Esophagus muscularis mucosa (tissue), 4 donors: Measurements from ENCODE around the gene HCRT. TPM values are rescaled to one million over a fixed set of nuclear protein-coding genes. Genes with fewer than 3 reads are reported as not detected.

Source experiments
- DNase-seq: peaks from one replicate; pipeline ENCODE4 v3.0.0-alpha.2; 2017; ENCODE audit errors: extremely low spot score
- H3K27ac ChIP-seq, 4 donors: fragments of 200-600 bp; sonication (generic); replicated peaks in 1 of 4; 1 replicate in 3 of 4; 2 replicates in 1 of 4; pipeline ENCODE4 v1.5.1; 2016 to 2019; ENCODE audit warnings: mild to moderate bottlenecking in 1 of 4
- H3K27me3 ChIP-seq, 4 donors: fragments of 200-600 bp; sonication (generic); one replicate each; pipeline versions ENCODE4 v1.5.1 to v1.6.0; 2016 to 2019
- H3K36me3 ChIP-seq, 4 donors: fragments of 200-600 bp; sonication (generic); one replicate each; pipeline ENCODE4 v1.5.1; 2016 to 2019
- H3K4me1 ChIP-seq, 4 donors: fragments of 200-600 bp; sonication (generic); one replicate each; pipeline ENCODE4 v1.5.1; 2016 to 2019
- H3K4me3 ChIP-seq, 4 donors: fragments of 200-600 bp; sonication (generic); 1 replicate in 2 of 4; 2 replicates in 2 of 4; pipeline ENCODE4 v1.5.1; 2016 to 2019; ENCODE audit warnings: mild to moderate bottlenecking in 4 of 4, moderate library complexity in 1 of 4
- H3K9me3 ChIP-seq, 4 donors: fragments of 200-600 bp; sonication (generic); 1 replicate in 3 of 4; 2 replicates in 1 of 4; pipeline ENCODE4 v1.5.1; 2016 to 2019
- CTCF ChIP-seq, 3 experiments: fragments of 200-600 bp in 2 of 3; fragments of 450-650 bp in 1 of 3; sonication (generic) in 2 of 3; IDR thresholded peaks; one replicate each; pipeline ENCODE4 v1.5.1; 2017 to 2019; ENCODE audit warnings: antibody characterized with exemption in 3 of 3, mild to moderate bottlenecking in 2 of 3, moderate library complexity in 1 of 3
- EP300 ChIP-seq: sonication (generic); formaldehyde crosslinking; IDR thresholded peaks from one replicate; pipeline ENCODE4 v1.6.1; 2017; ENCODE audit warnings: antibody characterized with exemption
- POLR2A ChIP-seq: fragments of 450-650 bp; IDR thresholded peaks from one replicate; pipeline ENCODE4 v1.6.1; 2017; ENCODE audit warnings: antibody characterized with exemption, moderate library complexity, mild to moderate bottlenecking, low read depth
- POLR2AphosphoS5 ChIP-seq, 2 donors: sonication (generic); formaldehyde crosslinking; IDR thresholded peaks; one replicate each; pipeline ENCODE4 v1.6.1; 2017; ENCODE audit warnings: antibody characterized with exemption in 2 of 2
- WGBS: methylation state at CpG from one replicate; pipeline ENCODE4 v1.1.5; 2018; 5-methylcytosine and 5-hydroxymethylcytosine counted together
- intact Hi-C: fragments of 100-400 bp; cut with DNase I; formaldehyde crosslinking; loops from one replicate; pipeline ENCODE4 v1.15.1; 2023
- total RNA-seq, 4 donors: library from RNA; depleted of rRNA; stranded (reverse); fragments of >200 nt; gene quantifications; one replicate each; pipeline versions ENCODE4 v1.1.0 to v1.2.1, GENCODE V29; 2016

Gene HCRT
- total RNA-seq, 4 donors from 2014 or later: not detected

- Histone ChIP-seq H3K4me3 (peak overlapping the region; percentile 67 to 92 (median 80)), H3K27ac (peak overlapping the region; percentile 82 to 89 (median 84)), H3K4me1 (peaks cover 15 to 31% (median 23%) of the 10 kb centered on the region in 4 donors), H3K36me3 (peaks cover 0 to 8% (median 0%) of the 10 kb centered on the region in 4 donors), H3K27me3 (no peaks in the 10 kb centered on the region), H3K9me3 (no peaks in the 10 kb centered on the region)
- DNase-seq: no peak
- intact Hi-C loops: loop anchor here (10.0 kb wide), 1 partner anchor 101 kb away; no protein-coding TSS in a partner anchor
- TF ChIP-seq EP300 (no peak), POLR2A (no peak), POLR2AphosphoS5 (IDR thresholded peaks at IDR 0.05) (no peak), CTCF (IDR thresholded peaks at IDR 0.05) (no peak)
- WGBS: 79% methylated on average over 9 of the region's 12 CpGs
Measured at GRCh38 chr17:42193216-42193968, 8.1 kb upstream of the HCRT start.

- Histone ChIP-seq H3K4me1 (peaks cover 15 to 31% (median 23%) of the 10 kb centered on the region in 4 donors), H3K27me3 (no peaks in the 10 kb centered on the region), H3K27ac (no peak overlapping the region), H3K36me3 (peaks cover 0 to 8% (median 0%) of the 10 kb centered on the region in 4 donors), H3K4me3 (no peak overlapping the region), H3K9me3 (no peaks in the 10 kb centered on the region)
- no peak for DNase-seq
- TF ChIP-seq POLR2A: no peak
- TF ChIP-seq EP300: no peak
- no peak for TF ChIP-seq CTCF (IDR thresholded peaks at IDR 0.05)
- no peak for TF ChIP-seq POLR2AphosphoS5 (IDR thresholded peaks at IDR 0.05)
- intact Hi-C loops: loop anchor here (10.0 kb wide), 1 partner anchor 102 kb away; no protein-coding TSS in a partner anchor
- 95% methylated on average over 11 of the region's 23 CpGs for WGBS
Measured at GRCh38 chr17:42192189-42193126, 7.2 kb upstream of the HCRT start.

- no peak overlapping the region for H3K4me3 ChIP-seq
- DNase-seq: no peak
- 96% methylated on average over 5 of the region's 5 CpGs for WGBS
- TF ChIP-seq POLR2A (no peak), CTCF (IDR thresholded peaks at IDR 0.05) (no peak), POLR2AphosphoS5 (IDR thresholded peaks at IDR 0.05) (no peak), EP300 (no peak)
- no peaks in the 10 kb centered on the region for H3K9me3 ChIP-seq
- intact Hi-C loops: loop anchor here (10.0 kb wide), 1 partner anchor 104 kb away; no protein-coding TSS in a partner anchor
- H3K4me1 ChIP-seq: peaks cover 15 to 31% (median 23%) of the 10 kb centered on the region in 4 donors
- no peaks in the 10 kb centered on the region for H3K27me3 ChIP-seq
- peaks cover 0 to 8% (median 0%) of the 10 kb centered on the region in 4 donors for H3K36me3 ChIP-seq
- no peak overlapping the region for H3K27ac ChIP-seq
Measured at GRCh38 chr17:42191275-42191608, 6.0 kb upstream of the HCRT start.

GRCh38 chr17:42190491-42191274 lies 5.4 kb upstream of the HCRT start:
- WGBS: 82% methylated on average over 8 of the region's 17 CpGs
- intact Hi-C loops: loop anchor here (10.0 kb wide), 1 partner anchor 104 kb away; no protein-coding TSS in a partner anchor
- H3K4me1 ChIP-seq: peaks cover 15 to 31% (median 23%) of the 10 kb centered on the region in 4 donors
- TF ChIP-seq POLR2A: no peak
- TF ChIP-seq EP300: no peak
- no peak for TF ChIP-seq CTCF (IDR thresholded peaks at IDR 0.05)
- TF ChIP-seq POLR2AphosphoS5 (IDR thresholded peaks at IDR 0.05): no peak
- peaks cover 0 to 8% (median 0%) of the 10 kb centered on the region in 4 donors for H3K36me3 ChIP-seq
- no peak overlapping the region for H3K27ac ChIP-seq
- no peaks in the 10 kb centered on the region for H3K27me3 ChIP-seq
- H3K4me3 ChIP-seq: no peak overlapping the region
- DNase-seq: no peak
- no peaks in the 10 kb centered on the region for H3K9me3 ChIP-seq
